Neuronal stem cell (in vitro differentiated cells): ENCODE results near the gene CD72.
"Not testable (repeated sequence)": the region's sequence is repeated elsewhere in the genome, so short reads cannot be mapped to it uniquely, and the experiment has no call there.

ENCODE experiments used
- DNase-seq: peaks from one replicate; pipeline ENCODE4 v3.0.0-alpha.2; 2013; ENCODE audit warnings: low spot score
- H2AFZ ChIP-seq: one replicate; pipeline ENCODE4 v1.6.1; 2013; ENCODE audit warnings: mild to moderate bottlenecking, low read length, inconsistent platforms
- H2AK5ac ChIP-seq: 2 replicates; pipeline ENCODE4 v1.6.1; 2013; ENCODE audit warnings: low read depth, mild to moderate bottlenecking, inconsistent platforms, low read length, moderate library complexity, mixed read lengths
- H2BK120ac ChIP-seq: 2 replicates; pipeline ENCODE4 v1.6.1; 2013; ENCODE audit warnings: low read depth, mild to moderate bottlenecking, inconsistent platforms, low read length, moderate library complexity, mixed read lengths
- H2BK12ac ChIP-seq: one replicate; pipeline ENCODE4 v1.6.1; 2013; ENCODE audit warnings: low read length, inconsistent platforms
- H2BK15ac ChIP-seq: 2 replicates; pipeline ENCODE4 v1.6.1; 2013; ENCODE audit warnings: mild to moderate bottlenecking, low read length, inconsistent platforms, mixed read lengths
- H2BK5ac ChIP-seq: one replicate; pipeline ENCODE4 v1.6.1; 2013; ENCODE audit warnings: inconsistent platforms, mild to moderate bottlenecking, low read length, moderate library complexity
- H3K14ac ChIP-seq: one replicate; pipeline ENCODE4 v1.6.1; 2013; ENCODE audit warnings: low read length, inconsistent platforms
- H3K18ac ChIP-seq: 2 replicates; pipeline ENCODE4 v1.6.1; 2013; ENCODE audit warnings: low read length, inconsistent platforms
- H3K23ac ChIP-seq: 2 replicates; pipeline ENCODE4 v1.6.1; 2013; ENCODE audit warnings: low read depth, mild to moderate bottlenecking, mixed read lengths, low read length, inconsistent platforms; ENCODE audit not compliant: poor library complexity
- H3K27ac ChIP-seq: replicated peaks from 3 replicates; pipeline ENCODE4 v1.5.1; 2013; ENCODE audit warnings: low read length, inconsistent platforms
- H3K27me3 ChIP-seq, 3 experiments: 2 replicates each; pipeline ENCODE4 v1.6.1; 2013; ENCODE audit warnings: low read length in 3 of 3, mild to moderate bottlenecking in 2 of 3, inconsistent platforms in 1 of 3, low read depth in 1 of 3, mixed read lengths in 1 of 3, moderate library complexity in 1 of 3; ENCODE audit not compliant: control insufficient read depth in 3 of 3, insufficient read depth in 3 of 3
- H3K36me3 ChIP-seq, 2 donors: replicated peaks in 1 of 2; 2 replicates each; pipeline ENCODE4 v1.6.1; 2013; ENCODE audit warnings: low read length in 2 of 2; ENCODE audit not compliant: control insufficient read depth in 2 of 2, insufficient read depth in 2 of 2
- H3K4ac ChIP-seq: 2 replicates; pipeline ENCODE4 v1.6.1; 2013; ENCODE audit warnings: inconsistent platforms, mild to moderate bottlenecking, low read length, moderate library complexity
- H3K4me1 ChIP-seq, 2 donors: 1 replicate in 1 of 2; 2 replicates in 1 of 2; pipeline ENCODE4 v1.6.1; 2013; ENCODE audit warnings: low read length in 2 of 2, low read depth in 1 of 2; ENCODE audit not compliant: control insufficient read depth in 2 of 2, insufficient read depth in 1 of 2
- H3K4me2 ChIP-seq: one replicate; pipeline ENCODE4 v1.6.1; 2013; ENCODE audit warnings: mild to moderate bottlenecking, low read length, inconsistent platforms; ENCODE audit not compliant: insufficient read depth, poor library complexity, severe bottlenecking
- H3K4me3 ChIP-seq, 2 donors: 2 replicates each; pipeline ENCODE4 v1.5.1; 2013; ENCODE audit warnings: low read length in 2 of 2, mild to moderate bottlenecking in 2 of 2, inconsistent platforms in 1 of 2, moderate library complexity in 1 of 2
- H3K79me1 ChIP-seq: one replicate; pipeline ENCODE4 v1.6.1; 2013; ENCODE audit warnings: low read depth, mild to moderate bottlenecking, inconsistent platforms, low read length, moderate library complexity
- H3K9ac ChIP-seq: one replicate; pipeline ENCODE4 v1.6.1; 2013; ENCODE audit warnings: mild to moderate bottlenecking, low read depth, low read length, inconsistent platforms; ENCODE audit not compliant: poor library complexity
- H3K9me3 ChIP-seq, 2 donors: replicated peaks in 1 of 2; 2 replicates each; pipeline versions ENCODE3 to v1.6.1; 2013; ENCODE audit warnings: low read length in 2 of 2, mild to moderate bottlenecking in 2 of 2, inconsistent platforms in 1 of 2, low read depth in 1 of 2, mixed read lengths in 1 of 2, moderate library complexity in 1 of 2; ENCODE audit not compliant: control insufficient read depth in 2 of 2, insufficient read depth in 1 of 2
- H4K8ac ChIP-seq: one replicate; pipeline ENCODE4 v1.6.1; 2013; ENCODE audit warnings: low read depth, mild to moderate bottlenecking, inconsistent platforms, low read length, moderate library complexity
- H4K91ac ChIP-seq: one replicate; pipeline ENCODE4 v1.6.1; 2013; ENCODE audit warnings: low read length, low read depth, mild to moderate bottlenecking, inconsistent platforms; ENCODE audit not compliant: poor library complexity
- WGBS, 2 donors: extraction: QIAGEN DNeasy Blood & Tissue Kit; methylation state at CpG; one replicate each; pipeline ENCODE4 v1.1.7; 2013; ENCODE audit warnings: missing lambda C conversion rate in 2 of 2, mixed read lengths in 1 of 2; ENCODE audit not compliant: insufficient read length in 2 of 2, insufficient replicate concordance in 1 of 2; ENCODE audit errors: extremely low coverage in 2 of 2; 5-methylcytosine and 5-hydroxymethylcytosine counted together

Gene CD72

GRCh38 chr9:35649431-35650340 is 31.5 kb upstream of the CD72 start:
- DNase-seq, result no peak
- H3K18ac ChIP-seq, result no peak overlapping the region

GRCh38 chr9:35646533-35647265 is 28.5 kb upstream of the CD72 start:
- Histone ChIP-seq H3K79me1 (no peaks in the 10 kb centered on the region), H2AFZ (peak overlapping the region; percentile 96), H3K18ac (peak overlapping the region; percentile 95), H2BK15ac (peak overlapping the region; percentile 65), H4K8ac (no peak overlapping the region), H3K14ac (peak overlapping the region; percentile 82), H4K91ac (no peak overlapping the region), H2BK5ac (no peak overlapping the region), H3K4me2 (peak overlapping the region; percentile 77), H3K9ac (peak overlapping the region; percentile 72), H3K36me3 (no peaks in the 10 kb centered on the region), H3K4me1 (peaks cover 0 to 5% of the 10 kb centered on the region in 2 donors), H2BK120ac (no peak overlapping the region), H2AK5ac (peak overlapping the region; percentile 1), H3K4ac (no peak overlapping the region), H2BK12ac (no peak overlapping the region), H3K9me3 (no peaks in the 10 kb centered on the region), H3K23ac (peak overlapping the region; percentile 46), H3K27me3 (no peaks in the 10 kb centered on the region), H3K27ac (peak overlapping the region; percentile 1), H3K4me3 (peak overlapping the region; percentile 61 to 82)
- DNase-seq, result peak; percentile 88
- WGBS, 2 donors, result no CpG with 5 or more reads among the region's 58 CpGs

More at GRCh38 chr9:35649431-35650340, 31.5 kb upstream of the CD72 start:
- no peak overlapping the region for H3K4me3 ChIP-seq
- H3K4ac ChIP-seq, result no peak overlapping the region
- H2AFZ ChIP-seq, result peak overlapping the region; percentile 8
- H4K8ac ChIP-seq, result no peak overlapping the region
- no CpG with 5 or more reads among the region's 26 CpGs for WGBS, 2 donors
- no peak overlapping the region for H3K14ac ChIP-seq
- H2BK120ac ChIP-seq, result peak overlapping the region; percentile 7
- no peaks in the 10 kb centered on the region for H3K36me3 ChIP-seq
- H3K9ac ChIP-seq, result peak overlapping the region; percentile 1
- no peak overlapping the region for H3K27ac ChIP-seq
- no peaks in the 10 kb centered on the region for H3K9me3 ChIP-seq
- H3K27me3 ChIP-seq, result no peaks in the 10 kb centered on the region
- H3K23ac ChIP-seq, result no peak overlapping the region
- H4K91ac ChIP-seq, result no peak overlapping the region
- peak overlapping the region; percentile 14 for H2BK12ac ChIP-seq
- peaks cover 0 to 5% of the 10 kb centered on the region in 2 donors for H3K4me1 ChIP-seq
- H2BK15ac ChIP-seq, result peak overlapping the region; percentile 84
- no peaks in the 10 kb centered on the region for H3K79me1 ChIP-seq
- H2AK5ac ChIP-seq, result peak overlapping the region; percentile 76
- H3K4me2 ChIP-seq, result no peak overlapping the region
- peak overlapping the region; percentile 31 for H2BK5ac ChIP-seq

- no peak for DNase-seq
These were observed 27.9 kb upstream of the CD72 start for GRCh38 chr9:35646153-35646532.

GRCh38 chr9:35645736-35646135 is 27.5 kb upstream of the CD72 start:
- H3K27me3 ChIP-seq, DNase-seq, H4K91ac ChIP-seq, H3K4me1 ChIP-seq, H2AK5ac ChIP-seq, H3K4ac ChIP-seq, H4K8ac ChIP-seq, H2BK15ac ChIP-seq, H3K79me1 ChIP-seq, H2BK120ac ChIP-seq, H3K9ac ChIP-seq, H3K14ac ChIP-seq, H3K27ac ChIP-seq, H3K23ac ChIP-seq, H3K9me3 ChIP-seq, H3K36me3 ChIP-seq, H2BK12ac ChIP-seq, H3K18ac ChIP-seq, H2BK5ac ChIP-seq: not testable (repeated sequence)
- no CpG with 5 or more reads among the region's 10 CpGs for WGBS, 2 donors
- peak overlapping the region; percentile 96 for H2AFZ ChIP-seq
- peak overlapping the region; percentile 77 for H3K4me2 ChIP-seq
- peak overlapping the region in 1 of 2 donors; percentile 61 for H3K4me3 ChIP-seq

More at GRCh38 chr9:35646153-35646532, 27.9 kb upstream of the CD72 start:
- Histone ChIP-seq H3K4me3 (peak overlapping the region; percentile 61 to 82), H2BK5ac (no peak overlapping the region), H3K23ac (no peak overlapping the region), H3K9ac (no peak overlapping the region), H3K27ac (peak overlapping the region; percentile 1), H3K4me2 (peak overlapping the region; percentile 77), H4K91ac (no peak overlapping the region), H2AK5ac (no peak overlapping the region), H3K27me3 (no peaks in the 10 kb centered on the region), H2BK120ac (no peak overlapping the region), H3K14ac (no peak overlapping the region), H3K4ac (no peak overlapping the region), H2AFZ (peak overlapping the region; percentile 96), H3K4me1 (peaks cover 0 to 5% of the 10 kb centered on the region in 2 donors), H2BK15ac (no peak overlapping the region), H2BK12ac (no peak overlapping the region), H3K79me1 (no peaks in the 10 kb centered on the region), H4K8ac (no peak overlapping the region), H3K9me3 (no peaks in the 10 kb centered on the region), H3K18ac (peak overlapping the region; percentile 7), H3K36me3 (no peaks in the 10 kb centered on the region)
- WGBS, 2 donors, result no CpG with 5 or more reads among the region's 11 CpGs
